NCI-H1417 (cell line): ENCODE data around the gene CCDC102A.

Experiments used
- DNase-seq, 3 experiments: peaks; one replicate each; lab custom pipeline; 2025; lab: John Stamatoyannopoulos, UW

Gene CCDC102A

DNA sequence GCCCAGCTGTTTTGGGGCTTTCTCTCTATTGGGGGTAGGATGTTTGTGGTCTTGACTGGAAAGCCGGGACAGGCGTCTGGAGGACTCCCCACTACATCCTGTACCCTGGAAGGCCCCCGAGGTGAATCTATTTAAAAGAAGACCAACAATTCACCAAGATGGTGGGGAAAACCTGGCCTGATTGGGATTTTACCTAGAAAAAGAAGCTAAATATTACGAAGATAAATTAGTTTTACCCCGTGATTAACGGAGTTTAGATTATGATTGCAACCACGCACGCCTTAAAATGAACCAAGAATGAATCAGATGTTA, 779 bp upstream of the CCDC102A start:
- DNase-seq = no peak

DNA sequence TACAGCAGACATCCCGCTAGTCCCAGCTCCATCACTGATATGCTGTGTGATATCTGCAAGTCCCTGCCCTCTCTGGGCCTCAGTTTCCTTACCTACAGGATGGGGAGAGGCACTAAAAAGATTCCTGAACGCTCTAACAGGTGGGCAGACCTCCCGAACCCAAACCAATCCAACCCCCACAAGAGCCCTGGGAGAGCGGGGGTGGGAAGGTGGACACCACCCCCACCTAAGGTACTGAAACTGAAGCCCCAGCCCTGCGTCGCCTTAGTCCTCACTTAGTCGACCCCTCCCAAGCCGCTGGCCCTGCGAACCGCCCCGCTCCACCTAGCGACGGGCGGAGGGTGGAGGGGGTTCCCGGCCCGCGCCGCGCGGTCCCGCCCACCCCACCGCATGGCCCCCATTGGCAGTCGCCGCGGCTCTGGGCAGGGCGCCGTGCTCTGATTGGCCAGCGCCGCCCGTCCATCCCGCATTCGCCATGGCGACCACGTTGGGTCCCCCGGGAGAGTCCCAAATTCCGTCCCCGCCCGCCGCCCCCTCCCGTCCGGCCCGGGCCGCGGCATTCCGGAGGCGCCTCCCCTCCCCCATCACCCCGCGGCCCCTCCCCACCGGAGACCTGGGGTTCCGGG, 578 bp downstream of the CCDC102A start:
- DNase-seq = peak; percentile 58 to 78 (median 74)

GRCh38 chr16:57534881-57535658, 1.3 kb downstream of the CCDC102A start:
- DNase-seq = no peak

GRCh38 chr16:57534337-57534880, 2.0 kb downstream of the CCDC102A start:
- no peak for DNase-seq

- no peak for DNase-seq
Observed at GRCh38 chr16:57533431-57534336, 2.7 kb downstream of the CCDC102A start.

DNA sequence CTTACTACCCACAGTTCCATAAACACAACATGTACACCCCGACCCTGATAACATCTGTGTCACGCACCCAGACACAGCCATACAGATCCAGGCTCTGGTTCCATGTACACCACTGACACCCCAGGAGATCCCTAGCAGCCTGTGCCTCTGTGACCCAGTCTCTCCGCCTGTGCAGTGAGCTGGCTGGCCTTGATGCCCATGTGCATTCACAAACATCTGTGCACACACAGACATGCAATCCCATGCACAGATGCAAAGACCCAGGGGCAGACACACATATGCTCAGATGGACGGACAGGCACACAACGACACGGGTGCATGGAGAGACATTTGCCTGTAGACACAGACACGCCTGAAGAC, 4.1 kb downstream of the CCDC102A start:
- no peak for DNase-seq

GRCh38 chr16:57531635-57532265, 4.6 kb downstream of the CCDC102A start:
- no peak for DNase-seq

GRCh38 chr16:57531253-57531575, 5.2 kb downstream of the CCDC102A start:
- DNase-seq = no peak

GRCh38 chr16:57530522-57531252, 5.7 kb downstream of the CCDC102A start:
- no peak for DNase-seq

- no peak for DNase-seq
Observed at GRCh38 chr16:57530104-57530521, 6.3 kb downstream of the CCDC102A start.

DNA sequence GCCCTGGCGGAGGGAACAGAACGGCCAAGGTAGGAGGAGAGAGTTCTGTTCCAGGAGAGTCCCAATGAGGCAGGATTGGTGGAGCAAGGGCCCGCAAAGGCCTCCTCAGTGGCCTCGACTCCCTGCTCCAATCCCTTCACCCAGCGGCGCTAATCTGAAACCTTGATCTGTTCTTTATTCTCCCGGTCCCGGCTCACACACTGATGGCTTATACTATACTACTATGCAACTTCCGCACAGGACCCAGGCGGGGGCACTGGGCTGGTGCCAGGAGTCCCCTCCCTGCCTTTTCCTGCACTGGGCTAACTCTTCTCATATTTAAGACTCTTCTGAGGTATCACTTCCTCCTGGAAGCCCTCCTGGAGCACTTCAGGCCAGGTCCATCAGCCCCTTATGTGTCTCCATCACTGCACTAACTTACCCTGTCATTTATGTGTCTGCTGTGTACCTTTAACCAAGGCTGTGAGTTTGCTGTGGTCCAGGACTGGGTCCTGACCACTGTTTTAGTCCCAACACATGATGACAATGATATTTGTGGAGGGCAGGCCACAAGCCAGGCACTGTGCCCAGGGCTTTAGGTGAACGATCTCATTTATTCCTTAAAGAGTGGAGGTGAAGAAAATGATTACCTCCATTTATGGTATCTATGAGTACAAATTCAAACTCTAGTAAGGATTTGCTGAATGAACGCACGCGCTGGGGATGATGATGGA, 6.8 kb downstream of the CCDC102A start:
- no peak for DNase-seq

DNA sequence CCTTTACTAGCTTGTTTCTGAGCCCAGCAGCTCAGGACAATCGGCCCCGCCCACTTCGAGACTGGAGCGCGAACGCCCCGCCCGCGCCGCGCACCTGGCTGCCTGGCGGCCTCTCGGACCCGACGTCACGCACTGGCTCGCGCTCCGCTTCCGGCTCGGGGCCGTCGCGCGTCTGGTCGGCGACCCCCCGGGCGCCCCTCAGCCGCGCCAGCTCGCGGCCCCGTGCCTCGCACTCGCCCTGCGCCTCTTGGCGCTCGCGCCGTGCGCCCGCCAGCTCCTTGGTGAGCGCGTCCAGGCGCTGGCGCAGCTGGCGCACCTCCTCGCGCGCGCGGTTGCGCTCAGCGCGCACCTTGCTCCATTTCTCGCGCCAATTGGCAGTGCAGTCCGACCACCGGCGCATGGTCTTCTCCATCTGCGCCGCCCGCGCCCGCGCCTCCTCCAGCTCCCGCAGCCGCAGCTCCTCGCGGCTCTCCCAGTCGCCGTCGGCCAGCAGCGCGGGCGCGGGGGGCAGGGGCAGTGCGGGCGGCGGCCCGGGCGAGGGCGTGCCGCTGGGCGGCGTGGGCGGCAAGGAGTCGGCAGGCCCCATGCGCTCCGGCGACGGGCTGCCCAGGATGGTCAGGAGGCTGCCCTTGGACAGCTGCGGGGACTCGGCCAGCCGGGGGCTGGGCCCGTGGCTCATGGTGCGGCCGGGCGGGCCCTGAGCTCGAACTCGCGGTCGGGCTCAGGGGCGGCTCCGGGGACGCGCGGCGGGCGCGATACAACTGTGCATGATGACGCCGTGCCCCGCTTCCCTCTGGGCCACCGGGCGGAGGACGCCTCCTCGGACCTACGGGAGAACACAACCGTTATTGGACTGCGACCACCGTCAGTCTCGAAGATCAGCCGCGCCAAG, 7.6 kb downstream of the CCDC102A start:
- no peak for DNase-seq

DNA sequence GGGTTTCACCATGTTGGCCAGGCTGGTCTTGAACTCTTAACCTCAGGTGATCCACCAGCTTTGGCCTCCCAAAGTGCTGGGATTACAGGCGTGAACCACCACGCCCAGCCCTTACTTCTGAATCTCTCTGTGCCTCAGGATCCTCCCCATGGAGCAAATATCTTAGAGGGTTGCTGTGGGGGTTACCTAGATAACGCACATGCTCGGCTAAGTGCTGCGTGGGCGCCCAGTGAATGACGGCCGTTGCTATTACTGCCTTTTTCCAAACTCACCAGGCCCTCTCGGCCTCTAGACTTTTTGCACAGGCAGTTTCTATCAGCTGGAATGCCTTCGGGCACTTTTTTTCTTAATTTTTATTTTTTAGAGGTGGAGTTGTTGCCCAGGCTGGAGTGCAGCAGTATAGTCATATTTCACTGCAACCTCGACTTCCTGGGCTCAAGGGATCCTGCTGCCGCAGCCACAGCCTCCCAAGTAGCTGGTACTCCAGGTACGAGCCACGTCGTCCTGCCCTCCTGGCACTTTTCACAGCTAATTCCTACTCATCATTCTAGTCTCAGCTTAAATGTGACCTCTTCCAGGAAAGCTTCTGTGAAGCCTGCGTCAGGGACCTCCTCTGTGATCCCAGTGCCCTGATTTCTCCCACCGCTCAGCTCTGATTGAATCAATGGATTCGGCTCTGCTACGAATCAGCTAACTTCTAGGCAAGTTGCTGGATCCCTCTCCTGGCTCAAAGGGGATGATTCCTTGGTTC, 8.6 kb downstream of the CCDC102A start:
- DNase-seq = no peak

GRCh38 chr16:57527027-57527426, 9.3 kb downstream of the CCDC102A start:
- DNase-seq = no peak

- DNase-seq = no peak
Observed at GRCh38 chr16:57526498-57526897, 9.9 kb downstream of the CCDC102A start.

DNA sequence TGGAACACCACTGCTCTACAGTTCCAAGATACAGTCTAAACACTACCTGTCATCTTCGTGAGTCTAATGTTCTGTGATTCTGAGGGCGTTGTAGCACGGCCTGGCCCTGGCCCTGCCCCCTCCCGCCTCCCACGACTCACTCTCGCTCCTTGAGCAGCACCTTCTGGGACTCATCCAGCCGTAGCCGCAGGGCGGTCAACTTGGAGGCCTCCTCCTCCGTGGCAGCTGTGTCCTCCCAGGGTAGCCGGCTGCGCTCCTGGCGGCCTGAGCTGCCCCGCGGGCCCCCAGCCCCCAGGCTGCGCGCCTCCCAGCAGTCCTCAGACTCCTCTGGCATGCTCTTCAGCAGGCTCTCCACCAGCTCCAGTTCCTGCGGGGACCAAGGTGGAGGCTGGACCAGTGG, 10.6 kb downstream of the CCDC102A start:
- no peak for DNase-seq

DNA sequence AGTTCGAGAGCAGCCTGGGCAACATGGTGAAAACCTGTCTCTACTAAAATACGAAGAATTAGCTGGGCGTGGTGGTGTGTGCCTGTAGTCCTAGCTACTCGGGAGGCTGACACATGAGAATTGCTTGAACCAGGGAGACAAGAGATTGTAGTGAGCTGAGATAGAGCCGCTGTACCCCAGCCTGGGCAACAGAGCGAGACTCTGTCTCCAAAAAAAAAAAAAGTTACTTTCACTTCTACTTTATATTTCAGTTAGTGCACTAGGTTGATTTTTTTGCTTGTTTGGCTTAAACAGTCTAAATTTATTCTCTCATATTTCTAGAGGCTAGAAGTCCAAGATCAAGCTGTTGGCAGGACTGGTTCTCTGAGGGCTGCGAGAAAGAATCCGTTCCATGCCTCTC, 13.4 kb downstream of the CCDC102A start:
- DNase-seq = no peak

GRCh38 chr16:57519796-57520360, 16.5 kb downstream of the CCDC102A start:
- peak; percentile 53 to 84 (median 61) for DNase-seq

GRCh38 chr16:57518922-57519321, 17.4 kb downstream of the CCDC102A start:
- DNase-seq = no peak
